ENCODE data around the gene TKFC.
A peak's percentile ranks its signal among the peaks of the same experiment; 100 is the strongest.

Gene TKFC

GRCh38 chr11:61325649-61326414, 7.2 kb upstream of the TKFC start:
- DNase-seq, result no peak

- no peak for DNase-seq
Observed at GRCh38 chr11:61327669-61328071, 5.4 kb upstream of the TKFC start.

- no peak for DNase-seq
Observed at GRCh38 chr11:61328351-61328750, 4.7 kb upstream of the TKFC start.

- no peak for DNase-seq
Observed at GRCh38 chr11:61329871-61330270, 3.2 kb upstream of the TKFC start.

- no peak for DNase-seq
Observed at GRCh38 chr11:61331651-61332050, 1.4 kb upstream of the TKFC start.

GRCh38 chr11:61332281-61332796, 689 bp upstream of the TKFC start:
- no peak for DNase-seq

- peak in 1 of 2 experiments; percentile 10 for DNase-seq
Observed at GRCh38 chr11:61333550-61334433, 764 bp downstream of the TKFC start.

- DNase-seq, result no peak
Observed at GRCh38 chr11:61334434-61335354, 1.7 kb downstream of the TKFC start.

GRCh38 chr11:61335355-61335710, 2.3 kb downstream of the TKFC start:
- DNase-seq, result no peak

GRCh38 chr11:61336171-61336935, 3.3 kb downstream of the TKFC start:
- peak; percentile 70 to 75 for DNase-seq

GRCh38 chr11:61337706-61338470, 4.9 kb downstream of the TKFC start:
- no peak for DNase-seq

- no peak for DNase-seq
Observed at GRCh38 chr11:61338783-61339489, 5.9 kb downstream of the TKFC start.

- no peak for DNase-seq
Observed at GRCh38 chr11:61339490-61339878, 6.5 kb downstream of the TKFC start.

- no peak for DNase-seq
Observed at GRCh38 chr11:61340979-61341378, 8.0 kb downstream of the TKFC start.

GRCh38 chr11:61341706-61342105, 8.7 kb downstream of the TKFC start:
- no peak for DNase-seq

- no peak for DNase-seq
Observed at GRCh38 chr11:61342207-61342803, 9.3 kb downstream of the TKFC start.

GRCh38 chr11:61343792-61344745, 11.0 kb downstream of the TKFC start:
- no peak for DNase-seq

GRCh38 chr11:61345170-61345610, 12.2 kb downstream of the TKFC start:
- DNase-seq, result no peak

Data from activated CD4-positive, alpha-beta T cell treated with anti-CD3 and anti-CD28 coated beads, Interleukin-2, amount 50 U/mL, for 4 hours (primary cell).